CD4-positive, alpha-beta T cell treated with Interleukin-21 for 1 hour (primary cell): ENCODE results near the gene FAM76A.
"Not testable (repeated sequence)": the region's sequence is repeated elsewhere in the genome, so short reads cannot be mapped to it uniquely, and the experiment has no call there.

Experiments used
- DNase-seq: peaks from one replicate; pipeline ENCODE4 v3.0.0-alpha.2; 2020

The FAM76A gene

GRCh38 chr1:27726173-27727044 is 648 bp downstream of the FAM76A start:
- peak; percentile 46 for DNase-seq

GRCh38 chr1:27727126-27727525 is 1.4 kb downstream of the FAM76A start:
- no peak for DNase-seq

DNA sequence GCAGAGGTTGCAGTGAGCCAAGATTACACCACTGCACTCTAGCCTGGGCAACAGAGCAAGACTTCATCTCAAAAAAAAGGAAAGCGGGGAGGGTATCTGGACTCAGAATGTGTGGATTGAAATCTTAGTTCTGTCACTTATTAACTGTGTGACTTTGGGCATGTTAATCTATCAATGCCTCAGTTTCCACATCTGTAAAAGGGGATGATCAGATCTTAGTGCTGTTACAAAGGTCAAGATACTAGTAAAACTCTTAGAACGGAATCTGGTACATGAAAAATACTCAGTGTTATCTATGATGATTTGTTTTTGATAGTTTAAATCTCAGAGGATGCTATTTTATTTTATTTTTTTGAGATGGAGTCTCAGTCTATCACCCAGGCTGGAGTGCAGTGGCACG is 10.5 kb downstream of the FAM76A start:
- DNase-seq, result no peak

- DNase-seq, result no peak
Observed at GRCh38 chr1:27741121-27741520, 15.4 kb downstream of the FAM76A start.

GRCh38 chr1:27744556-27744955 is 18.8 kb downstream of the FAM76A start:
- no peak for DNase-seq

DNA sequence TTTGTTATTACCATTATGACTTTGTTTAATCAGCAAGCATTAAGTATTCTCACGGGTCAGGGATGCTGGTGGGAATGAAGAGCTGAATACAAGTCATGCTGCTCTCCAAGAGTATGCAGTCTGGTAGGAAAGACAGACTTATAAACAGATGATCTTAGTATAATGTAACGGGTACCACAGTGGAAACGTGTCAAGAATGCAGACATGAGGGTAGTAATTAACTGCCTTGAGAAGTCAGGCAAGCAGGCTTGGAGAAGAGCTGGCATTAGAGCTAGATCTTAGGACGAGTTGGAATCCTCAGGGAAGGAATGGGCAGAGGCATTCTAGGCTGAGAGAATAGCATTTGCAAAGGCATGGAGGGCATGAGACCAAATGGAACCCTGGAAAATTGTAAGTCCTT is 19.7 kb downstream of the FAM76A start:
- no peak for DNase-seq

GRCh38 chr1:27752360-27752759 is 26.6 kb downstream of the FAM76A start:
- no peak for DNase-seq

GRCh38 chr1:27755286-27755685 is 29.5 kb downstream of the FAM76A start:
- DNase-seq, result no peak

DNA sequence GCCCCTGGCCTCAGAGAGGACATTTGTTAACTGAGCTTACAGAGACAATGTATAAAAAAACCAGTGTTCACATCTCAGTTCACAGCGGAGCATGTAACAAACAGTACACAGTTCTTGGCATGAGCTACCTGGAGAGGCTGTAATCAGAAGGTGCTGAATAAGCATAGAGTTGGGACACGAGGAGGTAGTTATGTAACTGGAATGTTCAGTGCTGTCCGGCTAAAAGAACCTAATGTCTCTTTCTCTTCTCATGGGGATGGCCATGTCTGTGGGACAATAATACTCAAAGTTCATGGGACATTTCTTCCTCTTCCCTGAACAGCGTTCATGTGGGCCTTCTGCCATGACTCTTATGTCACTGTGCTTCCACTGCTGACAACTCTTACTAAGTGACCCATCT is 30.1 kb downstream of the FAM76A start:
- no peak for DNase-seq

- no peak for DNase-seq
Observed at GRCh38 chr1:27759236-27759635, 33.5 kb downstream of the FAM76A start.

DNA sequence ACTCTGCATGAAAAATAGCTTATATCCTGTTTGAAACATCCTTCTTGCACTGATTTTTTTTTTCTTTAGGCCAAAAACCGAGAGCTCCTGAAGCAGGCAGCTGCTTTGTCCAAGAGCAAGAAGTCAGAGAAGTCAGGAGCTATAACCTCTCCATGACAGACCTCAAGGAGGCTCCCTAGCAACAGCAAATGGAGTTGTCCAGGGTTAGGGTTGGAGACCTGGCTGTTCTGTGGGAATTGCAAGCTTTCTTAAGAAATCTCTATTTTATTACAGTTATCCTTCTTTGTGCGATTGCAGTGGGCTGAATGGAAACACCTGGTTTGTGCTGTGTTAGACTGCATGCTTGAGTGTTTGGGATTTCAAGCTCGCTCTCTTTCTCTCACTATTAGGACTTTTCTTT is 34.7 kb downstream of the FAM76A start:
- no peak for DNase-seq

DNA sequence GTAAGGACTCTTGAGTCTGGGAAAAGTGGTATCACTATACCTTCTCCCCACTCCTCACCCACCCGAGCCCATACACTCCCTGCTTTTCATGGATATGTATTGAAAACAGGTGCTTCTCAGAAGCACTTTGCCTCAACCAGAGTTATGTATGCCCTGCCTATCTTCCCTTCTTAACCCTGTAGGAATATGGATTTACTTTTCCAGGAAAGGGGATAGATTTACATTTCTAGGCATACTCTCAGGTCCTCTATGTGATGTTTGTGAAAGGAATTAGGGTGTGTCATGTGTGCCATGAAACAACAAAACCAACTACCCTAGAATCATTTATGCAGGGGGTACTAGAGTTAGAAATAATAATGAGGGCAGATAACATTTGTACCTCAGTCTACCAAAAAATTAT is 36.3 kb downstream of the FAM76A start:
- DNase-seq, result no peak

- DNase-seq, result no peak
Observed at GRCh38 chr1:27763358-27763757, 37.6 kb downstream of the FAM76A start.

DNA sequence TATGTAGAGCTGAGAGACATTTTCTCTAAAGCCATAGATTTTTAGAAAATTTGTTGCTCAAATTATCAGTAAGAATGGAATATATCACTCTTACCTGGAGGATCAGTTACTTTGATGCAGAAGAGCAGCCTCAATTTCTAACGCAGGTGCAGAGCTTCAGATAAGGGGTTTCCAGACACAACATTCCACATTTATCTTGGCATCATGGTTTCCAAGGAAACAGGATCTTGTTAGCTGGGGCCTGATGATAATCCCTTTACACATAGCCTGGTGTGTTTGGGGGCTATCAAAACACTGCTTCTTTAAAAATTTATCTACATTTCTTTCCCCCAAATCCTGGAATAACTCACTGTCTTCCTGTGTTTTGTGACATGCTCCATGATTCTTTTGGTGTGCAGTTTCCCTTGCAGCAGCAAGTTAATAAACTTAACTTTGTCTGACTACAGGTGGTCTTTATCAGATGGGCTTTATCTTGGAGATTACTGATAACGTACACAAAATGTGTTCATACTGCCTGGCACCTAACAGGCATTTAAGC is 44.6 kb downstream of the FAM76A start:
- no peak for DNase-seq

DNA sequence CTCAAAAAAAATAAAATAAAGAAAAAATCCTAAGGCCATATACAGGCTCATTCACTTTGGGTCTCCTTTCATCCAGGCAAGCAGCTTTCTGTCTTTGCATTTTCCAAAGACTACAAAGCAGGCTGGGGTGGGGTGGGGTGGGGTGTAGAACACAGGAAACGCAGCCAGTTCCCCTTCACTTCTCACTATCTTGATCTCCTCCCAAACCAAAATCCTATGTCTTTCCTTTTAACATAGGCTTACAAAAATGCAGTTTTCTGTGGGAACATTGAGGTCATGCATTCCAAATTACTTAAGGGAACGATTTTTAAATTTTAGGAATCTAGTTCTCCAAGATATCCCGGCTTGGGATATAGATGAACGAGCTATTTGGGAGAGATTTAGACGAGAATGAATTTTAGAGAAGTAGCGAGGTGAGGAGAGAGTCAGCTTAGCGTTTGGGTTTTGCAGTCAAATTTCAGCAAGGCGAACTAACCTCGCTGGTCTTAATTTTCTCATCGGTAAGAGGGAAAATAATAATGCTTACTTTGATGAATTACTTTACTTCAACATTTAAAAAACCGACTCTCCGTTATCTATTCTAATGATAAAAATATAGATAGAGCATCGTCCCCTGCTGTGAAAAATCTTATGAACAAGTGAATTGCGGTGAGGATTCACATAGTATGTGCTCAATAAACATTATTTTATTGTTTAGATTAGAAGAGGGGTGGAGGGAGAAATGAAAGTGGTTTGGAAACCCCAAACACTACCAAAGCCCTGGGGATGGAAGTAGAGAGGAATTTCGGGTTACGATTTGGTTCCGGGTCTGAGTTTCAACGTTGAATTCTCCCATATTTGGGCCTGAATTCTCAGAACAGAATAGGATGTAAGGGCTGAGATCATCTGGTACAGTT is 46.5 kb downstream of the FAM76A start:
- DNase-seq, result no peak

- peak; percentile 100 for DNase-seq
Observed at GRCh38 chr1:27772932-27773825, 47.4 kb downstream of the FAM76A start, which contains the start of gene STX12. Gene STX12 (plus strand): TSS chr1:27773219. CDS start chr1:27773308, 89 bp downstream.

- DNase-seq, result peak; percentile 46
Observed at GRCh38 chr1:27773826-27774445, 48.2 kb downstream of the FAM76A start.

GRCh38 chr1:27774654-27775053 is 48.9 kb downstream of the FAM76A start:
- no peak for DNase-seq

GRCh38 chr1:27775336-27775735 is 49.6 kb downstream of the FAM76A start:
- DNase-seq, result not testable (repeated sequence)

- DNase-seq, result not testable (repeated sequence)
Observed at GRCh38 chr1:27776276-27776675, 50.5 kb downstream of the FAM76A start.

- no peak for DNase-seq
Observed at GRCh38 chr1:27778056-27778455, 52.3 kb downstream of the FAM76A start.

DNA sequence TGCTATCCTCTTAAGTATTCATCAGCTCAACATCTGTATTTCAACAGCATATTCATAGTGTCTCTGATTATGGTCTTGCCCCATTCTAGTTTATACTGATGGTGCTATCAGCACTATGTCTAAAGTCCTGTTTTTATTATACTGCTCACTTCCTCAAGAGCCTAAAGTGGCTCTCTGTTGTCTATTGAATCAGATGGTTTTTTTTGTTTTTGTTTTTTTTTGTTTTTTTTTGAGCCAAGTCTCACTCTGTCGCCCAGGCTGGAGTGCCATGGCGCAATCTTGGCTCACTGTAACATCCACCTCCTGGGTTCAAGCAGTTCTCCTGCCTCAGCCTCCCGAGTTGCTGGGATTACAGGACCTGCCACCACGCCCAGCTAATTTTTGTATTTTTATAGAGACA is 53.4 kb downstream of the FAM76A start:
- no peak for DNase-seq
